OCI-LY3 (cell line): Measurements from ENCODE around the gene CD83.

Experiments used
- EZH2phosphoT487 ChIP-seq: fragments of 200-600 bp; shearing (Covaris generic); IDR thresholded peaks from 2 replicates; pipeline ENCODE4 v1.6.1; 2018; ENCODE audit warnings: antibody characterized with exemption, mixed run types, low read depth
- TF ChIP-seq, protein P1 (sequence below): fragments of 200-600, 300-600 bp; sonication (generic); IDR thresholded peaks from 2 replicates; pipeline ENCODE4 v1.5.1; 2014; ENCODE audit warnings: antibody characterized with exemption, low read length, low read depth

DNA sequence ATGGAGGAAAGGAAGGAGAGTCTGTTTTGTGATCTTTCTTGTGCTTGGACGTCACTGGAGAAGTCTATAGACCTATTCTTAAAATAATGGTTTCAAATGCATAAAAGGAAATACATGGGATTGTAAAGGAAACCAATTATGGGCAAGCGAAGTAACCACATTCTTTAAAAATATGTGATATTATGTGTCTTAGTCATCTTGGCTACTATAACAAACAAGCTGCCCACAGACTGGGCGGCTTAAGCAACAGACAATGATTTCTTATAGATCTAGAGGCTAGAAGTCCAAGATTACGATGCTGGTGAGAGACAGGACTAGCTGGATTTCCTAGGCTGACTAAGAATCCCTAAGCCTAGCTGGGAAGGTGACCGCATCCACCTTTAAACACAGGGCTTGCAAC lies 49.4 kb upstream of the CD83 start:
- TF ChIP-seq EZH2phosphoT487: no peak
- TF ChIP-seq, protein P1, sequence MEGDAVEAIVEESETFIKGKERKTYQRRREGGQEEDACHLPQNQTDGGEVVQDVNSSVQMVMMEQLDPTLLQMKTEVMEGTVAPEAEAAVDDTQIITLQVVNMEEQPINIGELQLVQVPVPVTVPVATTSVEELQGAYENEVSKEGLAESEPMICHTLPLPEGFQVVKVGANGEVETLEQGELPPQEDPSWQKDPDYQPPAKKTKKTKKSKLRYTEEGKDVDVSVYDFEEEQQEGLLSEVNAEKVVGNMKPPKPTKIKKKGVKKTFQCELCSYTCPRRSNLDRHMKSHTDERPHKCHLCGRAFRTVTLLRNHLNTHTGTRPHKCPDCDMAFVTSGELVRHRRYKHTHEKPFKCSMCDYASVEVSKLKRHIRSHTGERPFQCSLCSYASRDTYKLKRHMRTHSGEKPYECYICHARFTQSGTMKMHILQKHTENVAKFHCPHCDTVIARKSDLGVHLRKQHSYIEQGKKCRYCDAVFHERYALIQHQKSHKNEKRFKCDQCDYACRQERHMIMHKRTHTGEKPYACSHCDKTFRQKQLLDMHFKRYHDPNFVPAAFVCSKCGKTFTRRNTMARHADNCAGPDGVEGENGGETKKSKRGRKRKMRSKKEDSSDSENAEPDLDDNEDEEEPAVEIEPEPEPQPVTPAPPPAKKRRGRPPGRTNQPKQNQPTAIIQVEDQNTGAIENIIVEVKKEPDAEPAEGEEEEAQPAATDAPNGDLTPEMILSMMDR: no peak
